Smooth muscle cell (in vitro differentiated cells): Measurements from ENCODE around the gene ZFYVE1. TPM values are rescaled to one million over a fixed set of nuclear protein-coding genes. Genes with fewer than 3 reads are reported as not detected.

Experiments used
- DNase-seq: peaks from one replicate; lab custom pipeline; 2025; ENCODE audit not compliant: unreplicated experiment; lab: John Stamatoyannopoulos, UW
- H2AFZ ChIP-seq: fragments of 200-600 bp; sonication (generic); 2 replicates; pipeline ENCODE4 v1.6.0; 2016; ENCODE audit warnings: antibody characterized with exemption, low read depth, mild to moderate bottlenecking
- H3F3A ChIP-seq: fragments of 200-600 bp; sonication (generic); 2 replicates; pipeline ENCODE4 v1.6.0; 2017; ENCODE audit warnings: antibody characterized with exemption, low read depth
- H3K27ac ChIP-seq: fragments of 200-600 bp; sonication (generic); 2 replicates; pipeline ENCODE4 v1.5.1; 2016; ENCODE audit warnings: low read depth, mild to moderate bottlenecking
- H3K27me3 ChIP-seq: fragments of 200-600 bp; sonication (generic); 2 replicates; pipeline ENCODE4 v1.6.1; 2016; ENCODE audit warnings: low read depth, mild to moderate bottlenecking
- H3K36me3 ChIP-seq: fragments of 200-600 bp; sonication (generic); 2 replicates; pipeline ENCODE4 v1.5.1; 2016; ENCODE audit warnings: low read depth
- H3K4me1 ChIP-seq: fragments of 200-600 bp; sonication (generic); 2 replicates; pipeline ENCODE4 v1.5.1; 2016; ENCODE audit warnings: low read depth
- H3K4me2 ChIP-seq: fragments of 200-600 bp; sonication (generic); 2 replicates; pipeline ENCODE4 v1.6.0; 2016; ENCODE audit warnings: mild to moderate bottlenecking
- H3K4me3 ChIP-seq: fragments of 200-600 bp; sonication (generic); 2 replicates; pipeline ENCODE4 v1.5.1; 2016; ENCODE audit warnings: mild to moderate bottlenecking
- H3K79me2 ChIP-seq: fragments of 200-600 bp; sonication (generic); 2 replicates; pipeline ENCODE4 v1.6.0; 2016; ENCODE audit warnings: low read depth, mild to moderate bottlenecking
- H3K9ac ChIP-seq: fragments of 200-600 bp; sonication (generic); 2 replicates; pipeline ENCODE4 v1.6.0; 2016; ENCODE audit warnings: low read depth
- H3K9me3 ChIP-seq: fragments of 200-600 bp; sonication (generic); replicated peaks from 2 replicates; pipeline ENCODE4 v1.5.1; 2016; ENCODE audit warnings: low read depth
- H4K20me1 ChIP-seq: fragments of 200-600 bp; sonication (generic); 2 replicates; pipeline ENCODE4 v1.6.0; 2016; ENCODE audit warnings: low read depth
- WGBS: methylation state at CpG from one replicate; pipeline ENCODE4 v1.1.7; 2016; ENCODE audit warnings: low lambda C conversion rate; 5-methylcytosine and 5-hydroxymethylcytosine counted together
- polyA plus RNA-seq: library from polyadenylated mRNA; unstranded; fragments of >200 nt; fragmentation: Nextera tagmentation; extraction: Ambion mirVana; gene quantifications from 2 replicates; pipeline ENCODE4 v1.2.1, GENCODE V29; 2016
- total RNA-seq: library from RNA; depleted of rRNA; stranded (reverse); fragments of >200 nt; gene quantifications from 2 replicates; pipeline ENCODE4 v1.2.3, GENCODE V29; 2014
- TF ChIP-seq, protein P1 (sequence below): fragments of 200-600 bp; sonication (generic); IDR thresholded peaks from 2 replicates; pipeline ENCODE4 v1.5.1; 2017; ENCODE audit warnings: borderline replicate concordance, mild to moderate bottlenecking, antibody characterized with exemption; ENCODE audit not compliant: insufficient read depth, poor library complexity, severe bottlenecking

ZFYVE1 gene
- total and polyA plus RNA-seq, 2 experiments from 2014 or later: 19.0 to 20.1 TPM

DNA sequence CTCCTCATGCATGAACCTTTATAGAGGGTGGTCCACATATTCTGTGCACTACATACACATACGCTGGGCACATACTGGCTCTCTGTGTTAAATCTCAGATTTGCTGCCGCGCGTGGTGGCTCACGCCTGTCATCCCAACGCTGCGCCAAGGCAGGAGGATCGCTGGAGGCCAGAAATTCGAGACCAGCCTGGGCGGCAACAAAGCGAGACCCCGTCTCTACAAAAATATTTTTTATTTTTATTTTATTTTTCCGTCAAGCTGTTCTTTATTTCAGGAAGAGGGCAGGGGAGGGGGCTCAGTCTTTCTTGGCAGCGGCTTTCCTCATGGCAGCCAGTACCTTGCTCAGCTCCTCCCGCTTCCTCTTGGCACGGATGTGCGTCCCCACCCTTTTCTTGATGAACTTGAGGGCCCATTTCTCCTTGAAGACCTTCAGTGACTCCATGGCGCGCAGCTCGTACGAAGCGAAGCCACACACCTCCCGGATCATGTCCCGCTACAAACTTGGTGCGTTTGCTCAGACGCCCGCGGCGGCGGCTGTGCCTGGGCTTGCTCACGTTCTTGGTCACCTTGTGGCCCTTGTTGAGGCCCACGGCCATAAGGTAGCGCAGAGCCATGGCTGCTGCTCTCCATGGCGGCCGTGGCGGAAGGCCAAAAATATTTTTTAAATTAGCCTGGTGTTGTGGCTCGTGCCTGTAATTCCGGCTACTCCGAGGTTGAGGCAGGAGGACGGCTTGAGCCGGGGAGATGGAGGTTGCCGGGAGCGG lies 97.4 kb downstream of the ZFYVE1 start:
- no peak overlapping the region for H3K4me3 ChIP-seq
- no peak for DNase-seq
- H3F3A ChIP-seq: no peaks in the 10 kb centered on the region
- no peak overlapping the region for H3K4me2 ChIP-seq
- TF ChIP-seq, protein P1, sequence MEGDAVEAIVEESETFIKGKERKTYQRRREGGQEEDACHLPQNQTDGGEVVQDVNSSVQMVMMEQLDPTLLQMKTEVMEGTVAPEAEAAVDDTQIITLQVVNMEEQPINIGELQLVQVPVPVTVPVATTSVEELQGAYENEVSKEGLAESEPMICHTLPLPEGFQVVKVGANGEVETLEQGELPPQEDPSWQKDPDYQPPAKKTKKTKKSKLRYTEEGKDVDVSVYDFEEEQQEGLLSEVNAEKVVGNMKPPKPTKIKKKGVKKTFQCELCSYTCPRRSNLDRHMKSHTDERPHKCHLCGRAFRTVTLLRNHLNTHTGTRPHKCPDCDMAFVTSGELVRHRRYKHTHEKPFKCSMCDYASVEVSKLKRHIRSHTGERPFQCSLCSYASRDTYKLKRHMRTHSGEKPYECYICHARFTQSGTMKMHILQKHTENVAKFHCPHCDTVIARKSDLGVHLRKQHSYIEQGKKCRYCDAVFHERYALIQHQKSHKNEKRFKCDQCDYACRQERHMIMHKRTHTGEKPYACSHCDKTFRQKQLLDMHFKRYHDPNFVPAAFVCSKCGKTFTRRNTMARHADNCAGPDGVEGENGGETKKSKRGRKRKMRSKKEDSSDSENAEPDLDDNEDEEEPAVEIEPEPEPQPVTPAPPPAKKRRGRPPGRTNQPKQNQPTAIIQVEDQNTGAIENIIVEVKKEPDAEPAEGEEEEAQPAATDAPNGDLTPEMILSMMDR: no peak
- 98% methylated on average over 43 of the region's 43 CpGs for WGBS
- H3K27me3 ChIP-seq: no peaks in the 10 kb centered on the region
- H3K36me3 ChIP-seq: no peaks in the 10 kb centered on the region
- peaks cover 23% of the 10 kb centered on the region for H3K79me2 ChIP-seq
- H4K20me1 ChIP-seq: peaks cover 7% of the 10 kb centered on the region
- no peak overlapping the region for H3K27ac ChIP-seq
- H2AFZ ChIP-seq: no peak overlapping the region
- peaks cover 4% of the 10 kb centered on the region for H3K4me1 ChIP-seq
- H3K9me3 ChIP-seq: no peaks in the 10 kb centered on the region
- no peak overlapping the region for H3K9ac ChIP-seq

DNA sequence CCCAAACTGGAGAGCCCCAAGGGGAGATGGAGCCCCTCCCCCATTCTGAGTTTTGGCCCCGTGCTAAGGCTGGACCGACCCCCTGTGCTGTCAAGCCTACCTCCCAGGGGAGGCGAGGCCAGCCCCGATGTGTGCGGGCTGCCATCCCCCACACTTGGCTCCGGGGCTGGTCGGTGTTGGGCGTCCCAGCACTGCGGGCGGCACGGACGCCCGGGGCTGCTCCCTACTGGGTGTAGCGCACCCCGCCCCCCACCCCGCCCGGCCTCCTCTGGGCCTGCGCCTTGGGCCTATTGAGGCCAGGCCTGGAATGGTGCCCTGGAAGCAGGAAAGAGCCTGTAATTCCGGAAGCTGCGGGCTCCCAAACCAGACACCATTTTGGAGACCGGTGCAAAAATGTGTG lies 98.0 kb downstream of the ZFYVE1 start:
- peaks cover 5% of the 10 kb centered on the region for H4K20me1 ChIP-seq
- H3K9me3 ChIP-seq: no peaks in the 10 kb centered on the region
- no peak for DNase-seq
- no peaks in the 10 kb centered on the region for H3F3A ChIP-seq
- peaks cover 23% of the 10 kb centered on the region for H3K79me2 ChIP-seq
- no peak overlapping the region for H3K4me3 ChIP-seq
- peaks cover 4% of the 10 kb centered on the region for H3K4me1 ChIP-seq
- no peak overlapping the region for H3K9ac ChIP-seq
- TF ChIP-seq, protein P1: no peak
- no peak overlapping the region for H3K27ac ChIP-seq
- H3K4me2 ChIP-seq: no peak overlapping the region
- H3K27me3 ChIP-seq: no peaks in the 10 kb centered on the region
- H3K36me3 ChIP-seq: no peaks in the 10 kb centered on the region
- no peak overlapping the region for H2AFZ ChIP-seq
- WGBS: 96% methylated on average over 18 of the region's 21 CpGs

DNA sequence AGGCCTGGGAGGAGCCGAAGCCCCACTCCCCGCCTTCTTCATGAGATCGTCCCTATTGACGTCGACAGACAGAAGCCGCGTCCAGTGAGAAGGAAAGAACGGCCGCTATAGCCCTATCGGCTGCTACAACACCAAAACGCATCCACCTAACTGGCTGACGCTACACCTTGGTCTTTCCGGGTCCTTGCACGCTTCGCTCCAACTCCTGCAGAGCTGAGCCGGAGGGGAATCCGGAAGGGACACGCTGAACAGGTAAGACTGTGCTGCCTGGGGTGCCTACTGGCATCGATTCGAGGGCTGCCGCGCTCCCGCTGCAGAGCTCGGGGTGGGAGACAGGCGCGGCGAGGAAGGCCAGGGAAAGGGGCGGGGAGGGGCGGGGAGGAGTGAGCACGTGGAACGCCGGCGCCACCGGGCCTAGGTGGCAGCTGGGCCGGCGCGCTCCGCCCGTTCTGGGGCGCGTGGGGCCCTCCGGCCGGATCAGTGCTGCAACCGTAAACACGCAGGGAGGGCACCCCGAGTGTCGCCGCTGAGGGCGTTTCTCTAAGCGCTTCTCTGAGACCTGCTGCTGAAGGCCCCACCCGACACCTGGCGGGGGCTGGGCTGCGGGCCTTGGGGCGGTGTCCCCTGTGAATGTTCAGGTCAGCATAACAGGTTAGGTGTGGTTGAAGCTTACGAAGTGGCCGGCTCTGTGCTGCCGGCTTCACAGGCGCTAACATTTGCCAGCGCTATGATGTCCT lies 100.4 kb downstream of the ZFYVE1 start, which contains the start of gene DCAF4:
DCAF4 (plus strand) TSS at position 173 of the 737 bp plus-strand sequence. CDS start 11,515 bp downstream, outside the sequence.
- H3K27me3 ChIP-seq: no peaks in the 10 kb centered on the region
- peak; percentile 87 for DNase-seq
- H3K4me2 ChIP-seq: peak within 1 kb of the TSS; percentile 94
- peak within 1 kb of the TSS; percentile 79 for H3K27ac ChIP-seq
- no peaks in the 10 kb centered on the region for H3F3A ChIP-seq
- peak within 1 kb of the TSS; percentile 95 for H2AFZ ChIP-seq
- no peaks in the 10 kb centered on the region for H3K36me3 ChIP-seq
- peak within 1 kb of the TSS; percentile 88 for H3K4me3 ChIP-seq
- under 1% methylated on average over 37 of the region's 59 CpGs for WGBS
- H3K9ac ChIP-seq: peak within 1 kb of the TSS; percentile 65
- TF ChIP-seq, protein P1: no peak
- H3K4me1 ChIP-seq: peaks cover 4% of the 10 kb centered on the region
- H3K9me3 ChIP-seq: no peaks in the 10 kb centered on the region
- H3K79me2 ChIP-seq: peaks cover 14% of the 10 kb centered on the region
- H4K20me1 ChIP-seq: no peaks in the 10 kb centered on the region
